Stimulated activated CD8-positive, alpha-beta memory T cell treated with anti-CD3 and anti-CD28 coated beads, Interleukin-7, amount 100 ng/mL, for 48 hours (primary cell): ENCODE measurements around the gene PRKCE.

Experiments
- DNase-seq, 2 donors: peaks; one replicate each; pipeline ENCODE4 v3.0.0-alpha.2; 2020; ENCODE audit warnings: low read depth in 1 of 2; ENCODE audit errors: extremely low read depth in 1 of 2

Gene PRKCE

DNA sequence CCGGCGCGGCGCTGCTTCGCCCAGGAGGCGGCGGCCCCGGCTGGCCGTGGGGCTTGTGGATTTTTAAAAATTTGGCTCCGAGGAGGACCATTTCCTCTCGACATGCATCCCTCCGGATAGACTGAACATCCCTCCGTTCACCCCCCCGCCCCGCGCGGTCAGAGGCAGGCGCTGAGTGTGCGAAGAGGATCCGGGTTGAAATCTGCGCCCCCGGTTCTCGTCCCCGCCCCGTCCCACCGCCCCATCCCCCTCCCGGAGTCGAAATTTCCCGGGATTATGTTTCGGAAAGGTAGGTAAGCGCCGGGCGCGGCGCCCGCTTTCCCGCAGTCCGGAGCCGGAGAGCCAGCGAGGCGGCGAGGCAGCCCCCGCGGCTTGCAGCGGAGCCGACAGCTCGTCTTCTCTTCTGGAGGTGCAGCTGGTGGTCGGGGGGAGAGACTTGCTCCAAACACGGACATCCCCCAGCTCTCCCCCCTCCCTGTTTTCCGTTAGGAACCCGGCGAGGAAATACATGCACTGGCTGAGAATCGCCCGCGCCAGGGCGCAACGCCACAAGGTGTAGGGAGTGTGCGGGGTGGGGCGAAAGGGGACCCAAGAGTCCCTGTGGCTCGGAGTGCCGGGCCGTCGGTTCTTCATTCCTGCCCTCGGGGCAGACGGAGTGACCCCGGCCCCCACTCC, at the start of gene PRKCE:
Gene PRKCE (plus strand): TSS at position 261 of the 675 bp plus-strand sequence.
- peak in 1 of 2 donors; percentile 8 for DNase-seq

DNA sequence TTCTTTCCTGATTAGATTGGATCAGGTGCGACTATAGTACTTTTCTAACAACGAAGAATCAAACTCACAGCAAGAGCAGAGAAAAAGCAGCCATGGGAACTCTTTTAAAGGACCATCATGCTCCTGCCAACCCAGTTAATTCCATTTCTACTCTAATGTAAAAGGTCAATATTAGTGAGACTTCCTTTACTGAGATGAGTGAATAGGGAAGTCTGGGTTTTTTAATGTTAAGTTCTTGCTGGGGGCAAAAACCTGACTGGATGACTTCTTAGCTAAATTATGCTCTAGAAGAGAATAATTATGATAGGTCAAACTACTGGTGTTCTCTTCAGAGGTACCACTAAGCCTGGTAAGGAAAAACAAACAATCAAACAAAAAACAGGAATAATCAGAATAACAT, 48.9 kb upstream of the PRKCE start:
- DNase-seq: no peak

DNA sequence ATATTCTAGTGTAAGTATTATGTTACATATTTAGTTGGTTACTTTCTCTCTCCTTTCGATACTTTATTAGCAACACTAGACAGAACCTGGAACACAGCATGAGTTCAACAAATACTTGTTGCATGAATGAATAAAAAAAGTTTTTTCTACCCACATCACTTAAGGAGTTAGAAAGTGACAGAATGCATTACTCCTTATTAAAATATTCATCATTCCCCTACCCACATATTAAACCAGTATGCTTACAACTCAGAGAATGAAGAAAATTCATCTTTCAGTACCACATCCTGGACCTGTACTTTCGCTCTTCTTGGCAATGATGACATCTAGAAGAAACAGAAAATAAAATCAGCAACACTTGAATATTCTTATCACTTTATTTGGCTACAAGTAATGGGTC, 46.4 kb upstream of the PRKCE start:
- no peak for DNase-seq

DNA sequence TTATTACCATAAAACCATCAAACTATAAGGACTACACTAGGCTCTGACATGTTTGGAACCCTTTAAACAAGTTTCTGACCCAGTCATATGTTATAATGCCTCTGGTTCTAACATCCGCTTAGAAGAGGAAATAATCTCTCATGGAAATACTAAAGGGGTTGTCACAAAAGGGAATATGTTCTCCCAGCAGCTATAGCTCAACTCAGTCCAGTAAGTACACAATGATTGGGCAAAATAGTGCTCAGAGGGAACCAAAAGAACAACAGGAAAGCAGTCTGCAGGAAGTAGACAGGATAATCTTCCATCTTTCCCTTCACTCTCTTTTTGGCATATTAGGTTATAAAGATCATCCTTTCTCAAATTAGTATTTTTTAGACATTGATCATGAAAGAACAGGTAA, 44.7 kb upstream of the PRKCE start:
- no peak for DNase-seq

DNA sequence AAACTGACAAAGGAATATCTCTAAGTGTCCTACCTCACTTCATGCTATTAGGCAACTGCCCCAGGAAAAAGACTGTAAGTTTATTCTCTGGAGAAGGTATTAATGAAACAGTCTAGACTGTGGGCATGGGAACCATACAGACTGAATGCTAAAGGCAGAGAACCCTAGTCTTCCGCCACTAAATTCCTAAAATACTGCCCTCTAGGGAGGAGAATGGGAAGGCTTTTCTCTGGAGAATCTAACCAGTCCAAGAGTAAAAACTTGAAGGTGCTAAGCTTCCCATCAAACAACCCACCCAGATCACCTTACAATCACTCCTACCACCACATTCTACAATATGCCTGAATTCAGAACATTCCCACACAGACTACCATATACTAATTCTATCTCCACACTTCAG, 43.8 kb upstream of the PRKCE start:
- no peak for DNase-seq

DNA sequence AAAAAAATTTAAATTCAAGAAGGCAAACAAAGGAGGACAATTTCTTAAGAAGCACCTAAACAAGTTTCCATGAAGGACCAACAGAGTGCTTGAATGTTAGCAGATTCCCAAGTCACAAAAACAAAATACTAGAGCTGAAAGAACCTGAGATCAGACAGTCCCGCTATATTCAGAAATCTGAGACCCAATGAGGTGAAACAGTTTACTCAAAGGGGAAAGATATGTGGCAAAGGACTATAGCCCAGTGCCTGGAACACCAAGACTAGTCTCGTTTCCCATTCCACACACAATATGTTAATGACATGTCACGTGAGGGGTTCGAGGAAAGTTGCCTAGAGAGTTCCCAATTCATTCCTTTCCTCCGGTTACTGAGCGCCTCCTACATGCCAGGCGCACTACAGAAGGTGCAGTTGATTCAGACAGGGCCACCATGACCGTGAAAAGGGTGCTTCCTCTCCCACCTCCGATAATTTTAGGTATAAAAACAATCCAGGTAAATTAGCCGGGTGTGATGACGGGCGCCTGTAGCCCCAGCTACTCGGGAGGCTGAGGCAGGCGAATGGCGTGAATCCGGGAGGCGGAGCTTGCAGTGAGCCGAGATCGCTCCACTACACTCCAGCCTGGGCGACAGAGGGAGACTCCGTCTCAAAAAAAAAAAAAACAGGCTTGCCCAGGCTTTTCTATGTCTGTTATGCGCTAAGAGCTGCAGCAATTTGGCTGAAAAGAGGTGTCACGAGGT, 41.0 kb upstream of the PRKCE start:
- peak; percentile 7 to 20 for DNase-seq

DNA sequence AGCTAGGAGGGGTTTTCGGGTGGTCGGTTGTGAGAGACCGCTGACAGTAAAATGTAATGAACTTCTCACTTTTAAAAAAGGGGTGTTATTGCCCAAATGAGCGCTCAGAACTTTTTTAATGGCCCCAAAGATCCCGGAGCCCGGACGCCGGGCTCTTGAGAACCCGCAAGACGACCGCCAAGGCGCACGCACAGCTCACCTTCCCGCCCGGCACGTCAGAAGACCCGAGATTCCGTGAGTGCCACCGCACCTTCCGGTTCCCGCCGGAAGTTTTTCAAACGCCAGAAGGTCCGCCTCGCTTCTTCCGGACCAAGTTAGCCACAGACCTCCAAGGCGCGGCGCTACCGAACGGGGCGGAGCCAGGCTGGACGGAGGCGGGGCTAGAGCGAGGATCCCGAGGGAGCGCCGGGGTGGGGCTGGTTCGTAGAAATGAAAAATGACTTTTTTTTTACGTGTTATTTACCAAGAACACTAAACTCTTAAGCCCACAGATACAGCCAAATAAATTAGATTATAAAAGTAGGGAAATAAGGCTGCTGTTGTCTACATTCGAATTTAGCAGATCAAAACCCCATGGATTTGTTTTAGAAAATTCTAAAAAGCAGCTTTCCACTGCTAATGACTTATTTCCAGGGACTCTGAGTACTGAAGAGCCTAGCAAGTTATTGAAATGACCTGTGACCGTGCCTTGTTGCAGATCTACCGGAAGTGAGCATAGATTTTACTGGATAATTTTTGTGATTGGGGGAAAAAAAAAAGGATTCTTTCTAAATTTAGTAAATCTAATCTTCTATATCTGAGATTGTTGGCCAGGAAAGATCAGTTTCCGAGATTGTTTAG, 40.2 kb upstream of the PRKCE start, which contains the start of gene SRBD1:
Gene SRBD1 (minus strand): TSS at position 248 of the 840 bp plus-strand sequence. CDS start 5,826 bp downstream, outside the sequence.
- peak; percentile 85 to 90 for DNase-seq

DNA sequence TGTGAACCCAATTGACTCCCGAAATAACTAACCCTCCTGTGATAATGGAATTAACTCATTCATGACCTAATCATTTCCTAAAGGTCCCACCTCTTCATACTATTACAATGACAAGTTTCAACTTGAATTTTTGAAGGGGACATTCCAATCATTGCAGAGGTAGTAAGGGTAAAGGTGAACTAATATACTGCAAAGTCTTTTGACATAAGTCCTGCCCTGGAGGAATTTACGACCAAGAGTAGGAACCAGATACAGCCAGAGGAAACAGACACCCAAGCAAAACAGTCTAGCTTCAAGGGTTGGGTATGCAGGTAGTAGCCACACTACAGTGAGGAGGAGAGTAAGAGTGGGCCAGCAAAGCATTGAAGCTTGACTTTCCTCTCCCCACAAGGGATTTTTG, 39.2 kb upstream of the PRKCE start:
- no peak for DNase-seq

DNA sequence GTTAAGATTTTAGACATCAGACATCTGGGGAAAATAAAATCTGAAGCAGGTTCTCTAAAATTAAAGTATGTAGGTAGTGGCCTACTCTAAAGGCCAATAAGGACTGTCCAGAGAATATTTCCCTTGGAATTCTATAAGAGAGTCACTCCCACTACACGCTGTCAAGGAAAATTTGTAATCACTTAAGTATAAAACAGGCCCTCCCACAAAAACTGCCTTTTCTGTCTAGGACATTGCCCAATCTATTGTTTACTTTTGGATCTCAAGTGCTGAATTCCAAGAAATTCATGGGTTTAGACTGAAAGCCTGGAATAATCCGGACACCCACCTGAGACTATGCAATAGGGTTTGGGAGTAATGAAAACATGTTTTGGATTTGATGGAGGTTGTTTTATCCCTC, 38.7 kb upstream of the PRKCE start:
- DNase-seq: no peak

DNA sequence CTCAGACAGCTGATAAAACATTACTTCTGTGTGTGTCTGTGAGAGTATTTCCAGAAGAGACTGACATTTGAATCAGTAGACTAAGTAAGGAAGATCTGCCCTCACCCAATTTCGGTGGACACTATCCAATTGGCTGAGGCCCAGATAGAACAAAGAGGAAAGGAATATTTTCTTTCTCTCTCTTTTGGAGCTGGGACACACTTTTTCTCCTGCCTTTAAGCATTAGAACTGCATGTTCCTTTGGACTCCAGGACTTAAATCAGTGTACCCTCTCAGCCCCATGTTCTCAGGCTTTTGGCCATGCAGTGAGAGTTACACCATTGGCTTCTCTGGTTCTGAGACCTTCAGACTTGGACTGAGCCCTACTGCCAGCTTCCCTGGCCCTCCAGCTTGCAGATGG, 37.1 kb upstream of the PRKCE start:
- no peak for DNase-seq

DNA sequence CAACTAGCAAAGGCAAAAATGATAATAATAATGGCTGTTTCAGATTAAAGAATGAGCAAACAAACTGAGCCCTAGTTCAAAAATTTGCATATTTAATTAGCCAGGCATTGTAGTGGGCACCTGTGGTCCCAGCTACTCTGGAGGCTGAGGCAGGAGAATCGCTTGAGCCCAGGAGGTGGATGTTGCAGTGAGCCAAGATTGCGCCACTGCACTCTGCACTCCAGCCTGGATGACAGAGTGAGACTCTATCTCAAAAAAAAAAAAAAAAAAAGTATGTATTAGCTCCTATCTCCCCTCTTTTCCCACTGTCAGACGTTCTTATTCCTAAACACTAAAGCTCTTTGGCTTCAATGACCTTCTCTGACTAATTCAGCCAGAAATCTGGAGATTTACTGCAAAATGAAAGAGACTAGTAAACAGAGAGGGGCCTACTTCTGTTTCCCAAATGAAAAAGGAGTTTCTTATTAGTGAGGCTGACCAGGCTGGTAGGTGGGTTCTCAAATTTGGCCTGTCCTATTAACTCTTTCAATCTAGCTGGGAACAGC, 36.5 kb upstream of the PRKCE start:
- DNase-seq: no peak

DNA sequence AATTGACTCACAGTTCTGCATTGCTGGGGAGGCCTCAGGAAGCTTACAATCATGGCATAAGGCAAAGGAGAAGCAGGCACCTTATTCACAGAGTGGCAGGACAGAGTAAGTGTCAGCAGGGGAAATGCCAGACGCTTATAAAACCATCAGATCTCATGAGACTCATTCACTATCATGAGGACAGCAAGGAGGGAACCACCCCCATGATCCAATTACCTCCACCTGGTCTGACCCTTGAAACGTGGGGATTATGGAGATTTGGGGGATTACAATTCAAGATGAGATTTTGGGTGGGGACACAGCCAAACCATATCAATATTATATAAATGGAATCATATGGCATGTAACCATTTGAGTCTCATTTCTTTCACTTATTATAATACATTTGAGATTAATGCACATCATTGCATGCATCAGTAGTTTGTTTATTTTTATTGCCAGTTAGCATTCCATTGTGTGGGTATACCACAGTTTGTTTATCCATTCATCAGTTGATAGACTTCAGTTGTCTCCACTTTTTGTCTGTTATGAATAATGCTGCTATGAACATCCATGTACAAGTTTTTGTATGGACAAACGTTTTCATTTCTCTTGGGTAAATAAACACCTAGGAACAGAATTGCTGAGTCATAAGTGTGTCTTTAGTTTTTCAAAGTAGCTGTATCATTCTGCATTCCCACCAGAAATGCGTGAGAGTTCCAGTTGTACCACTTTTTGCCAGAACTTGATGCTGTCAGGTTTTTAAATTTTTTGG, 34.6 kb upstream of the PRKCE start:
- DNase-seq: no peak

DNA sequence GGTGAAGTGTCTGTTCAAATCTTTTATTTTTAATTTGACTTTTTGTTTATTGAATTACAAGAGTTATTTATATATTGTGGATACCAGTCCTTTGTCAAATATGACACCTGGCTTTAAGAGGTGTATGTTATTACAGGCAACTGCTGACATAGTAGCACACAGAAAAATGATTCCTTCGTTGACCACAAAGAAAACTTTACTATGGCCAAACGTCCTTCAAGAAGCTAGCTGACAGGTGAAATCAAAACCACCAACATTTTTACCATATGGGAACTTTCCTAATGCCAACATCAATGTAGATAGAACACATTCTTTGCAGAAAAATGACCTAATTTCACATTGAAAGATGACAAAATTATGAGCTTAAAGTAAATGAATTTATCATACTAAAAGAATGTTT, 34.0 kb upstream of the PRKCE start:
- no peak for DNase-seq

DNA sequence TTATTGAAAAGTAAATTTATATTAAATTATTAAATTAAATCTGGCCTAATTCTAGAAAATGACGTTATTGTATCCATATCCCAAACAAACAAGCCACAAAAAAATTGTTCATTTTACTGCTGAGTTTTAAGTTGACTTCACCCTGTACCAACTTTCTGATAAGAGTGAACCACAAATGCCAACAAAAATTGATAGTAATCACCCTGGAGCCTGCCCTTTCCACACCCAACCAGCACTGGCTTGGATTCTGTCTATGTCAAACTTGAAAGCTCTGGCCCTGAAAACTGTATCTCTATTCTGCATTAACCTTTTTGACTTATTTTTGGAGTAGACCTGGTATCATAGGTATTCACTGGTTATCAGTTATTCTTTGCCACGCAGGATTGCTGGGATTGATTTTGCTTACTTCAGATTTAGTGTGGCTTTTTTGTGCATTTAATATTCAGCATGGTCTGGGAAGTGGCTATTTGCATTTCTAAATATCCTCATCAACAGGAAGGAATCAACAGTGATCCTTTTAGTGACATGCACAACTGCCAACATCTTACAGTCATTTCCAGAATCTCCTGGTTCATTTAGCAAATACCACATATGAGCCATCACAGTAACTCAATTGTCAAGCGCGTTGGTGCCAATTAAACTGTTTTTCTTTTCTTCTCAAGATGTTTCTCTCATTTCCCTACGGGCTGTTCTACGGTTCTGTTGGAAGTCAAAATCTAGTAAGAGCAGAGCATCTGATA, 29.0 kb upstream of the PRKCE start:
- DNase-seq: no peak

DNA sequence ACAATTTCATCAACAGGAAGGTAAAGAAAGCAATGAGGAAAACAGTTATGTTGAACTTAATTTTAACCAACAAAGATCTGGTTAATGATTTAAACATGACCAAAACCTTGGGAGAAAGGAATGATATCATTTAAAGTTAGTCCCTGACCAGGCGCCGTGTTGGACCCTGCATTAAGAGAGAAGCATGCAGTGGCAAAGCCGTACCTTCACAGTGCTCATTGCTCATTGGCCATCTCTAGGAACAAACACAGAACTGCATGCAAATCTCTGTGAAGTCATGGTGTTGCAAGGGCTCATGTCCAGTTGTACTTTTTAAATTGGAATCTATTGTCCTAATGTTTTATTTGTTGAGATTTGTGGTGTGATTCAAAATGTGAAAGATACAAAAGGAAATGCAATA, 28.4 kb upstream of the PRKCE start:
- no peak for DNase-seq

DNA sequence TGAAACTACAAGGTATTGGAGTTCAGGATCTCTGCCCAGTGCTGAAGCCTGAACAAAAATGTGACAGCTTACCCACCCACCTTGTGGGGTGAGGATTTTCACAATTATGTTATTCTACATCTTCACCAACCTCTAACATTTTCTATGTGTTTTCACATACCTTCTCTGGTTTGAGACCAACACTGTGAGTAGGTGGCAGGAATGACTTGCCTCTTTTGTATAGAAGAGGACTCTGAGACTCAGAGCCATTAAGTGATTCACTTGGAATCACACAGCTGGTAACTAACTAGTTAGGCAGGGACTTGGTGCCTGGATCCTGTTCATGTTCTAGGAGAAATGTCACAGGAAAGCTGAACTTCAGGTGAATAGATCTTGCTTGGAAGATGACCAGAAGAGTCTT, 25.7 kb upstream of the PRKCE start:
- DNase-seq: no peak

DNA sequence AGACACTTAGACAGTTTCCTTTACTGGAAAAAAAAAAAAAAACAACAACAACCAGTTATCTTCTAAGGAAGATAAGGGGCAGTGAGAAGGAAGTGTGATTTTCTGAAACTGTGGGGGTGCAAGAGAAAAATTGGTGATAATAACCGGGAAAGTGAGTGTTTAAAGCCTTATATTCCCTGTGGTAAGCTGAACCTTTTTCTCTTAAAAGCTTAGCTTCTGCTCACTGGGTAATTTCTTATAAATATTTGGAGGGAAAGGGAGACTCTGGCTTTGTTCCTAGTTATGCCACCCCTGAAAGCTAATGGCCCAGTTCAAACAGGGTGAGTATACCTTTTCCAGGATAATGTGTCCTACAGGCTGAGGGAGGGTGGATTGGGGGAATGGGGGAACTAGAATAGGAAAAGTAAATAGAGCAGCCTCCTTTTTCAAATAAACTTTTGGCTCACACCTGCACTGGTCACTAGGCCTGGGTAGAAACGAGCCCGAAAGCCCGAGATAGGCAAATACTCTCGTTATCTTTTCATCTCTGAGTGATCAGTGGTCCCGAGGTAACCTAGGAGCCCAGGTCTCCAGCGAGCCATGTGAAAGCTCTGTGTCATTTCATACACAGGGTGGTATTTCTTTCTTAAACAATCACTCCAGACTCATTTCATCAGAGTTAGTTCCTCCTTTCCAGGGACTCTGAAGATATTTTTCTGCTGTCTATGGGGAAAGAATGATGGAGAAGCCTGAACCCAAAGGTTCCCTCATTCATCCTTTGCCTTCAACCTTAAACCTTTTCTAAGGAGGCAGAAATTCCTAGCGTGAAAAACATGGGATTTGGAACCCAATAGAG, 24.9 kb upstream of the PRKCE start:
- DNase-seq: no peak

DNA sequence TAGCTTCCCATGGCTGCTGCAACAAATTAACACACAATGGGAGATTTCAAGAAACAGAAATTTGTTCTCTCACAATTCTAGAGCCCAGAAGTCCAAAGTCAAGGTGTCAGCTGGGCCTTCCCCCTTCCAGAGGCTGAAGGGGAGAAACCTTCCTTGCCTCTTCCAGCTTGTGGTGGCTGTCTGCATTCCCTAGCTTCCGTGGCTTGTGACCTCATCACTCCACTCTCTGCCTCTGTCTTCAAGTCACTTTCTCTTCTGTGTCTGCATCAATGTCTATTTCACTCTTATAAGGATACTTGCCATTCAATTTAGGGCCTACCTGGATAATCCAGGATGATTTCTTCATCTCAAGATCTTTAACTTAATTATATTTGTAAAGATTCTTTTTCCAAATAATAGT, 23.6 kb upstream of the PRKCE start:
- no peak for DNase-seq

DNA sequence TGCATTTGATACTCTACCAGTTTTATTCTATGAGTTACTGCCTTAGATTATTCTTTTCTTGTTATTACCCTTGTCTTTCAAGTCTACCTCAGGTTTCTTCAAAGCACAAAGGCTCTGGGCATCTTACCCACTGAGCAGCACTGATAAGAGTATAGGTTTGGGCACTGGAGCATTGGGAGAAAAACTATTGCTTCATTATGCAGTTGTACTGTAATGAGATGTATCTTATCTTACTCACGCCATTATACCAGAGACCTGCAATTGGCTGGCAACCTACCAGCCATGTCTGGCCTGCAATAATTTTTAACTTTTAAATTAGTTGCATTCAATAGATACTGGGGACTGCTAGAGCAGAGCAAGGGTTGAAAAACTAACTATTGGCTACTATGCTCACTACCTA, 21.5 kb upstream of the PRKCE start:
- DNase-seq: no peak
